Measurements from ENCODE around the gene DACH1. TPM values are rescaled to one million over a fixed set of nuclear protein-coding genes. Genes with fewer than 3 reads are reported as not detected.
A peak's percentile ranks its signal among the peaks of the same experiment; 100 is the strongest.

Gene DACH1
- total and polyA plus RNA-seq, 9 of the 15 experiments (the other 6 are each of a cell fraction or from before 2014, with no cell fraction given): 0.04 to 0.07 (median 0.04) TPM; not detected in 2

DNA sequence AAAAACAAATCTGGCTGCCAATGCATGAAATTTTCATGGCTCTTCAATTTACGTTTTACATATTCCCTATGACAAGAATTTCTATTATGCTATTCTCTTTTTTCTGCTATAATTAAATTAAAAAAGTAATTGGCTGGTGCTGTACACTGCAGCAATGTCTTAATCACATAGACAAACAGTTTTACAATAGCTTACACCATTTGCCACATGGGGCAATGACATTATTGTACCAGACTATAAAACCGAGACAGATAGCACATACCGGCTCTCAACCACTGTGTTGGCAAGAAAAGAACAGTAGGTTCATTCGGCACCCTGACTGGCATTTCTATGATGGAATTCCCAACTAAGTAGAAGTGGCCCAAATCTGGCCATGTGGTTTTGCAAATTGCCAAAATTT lies 67.7 kb downstream of the DACH1 start (continued):
- TF ChIP-seq RERE (CRISPR knock-in tag; IDR thresholded peaks at IDR 0.05; ENCODE audit: borderline replicate concordance): no peak
- no peak for TF ChIP-seq RBM34 (IDR thresholded peaks at IDR 0.05; ENCODE audit: borderline replicate concordance, insufficient read depth, low read length)
- TF ChIP-seq RCOR1 (IDR thresholded peaks at IDR 0.05; ENCODE audit: borderline replicate concordance in 1 of 2, low read depth in 2 of 2, low read length in 2 of 2): no peak
- no peak for TF ChIP-seq NR1H2 (CRISPR knock-in tag; IDR thresholded peaks at IDR 0.05)

DNA sequence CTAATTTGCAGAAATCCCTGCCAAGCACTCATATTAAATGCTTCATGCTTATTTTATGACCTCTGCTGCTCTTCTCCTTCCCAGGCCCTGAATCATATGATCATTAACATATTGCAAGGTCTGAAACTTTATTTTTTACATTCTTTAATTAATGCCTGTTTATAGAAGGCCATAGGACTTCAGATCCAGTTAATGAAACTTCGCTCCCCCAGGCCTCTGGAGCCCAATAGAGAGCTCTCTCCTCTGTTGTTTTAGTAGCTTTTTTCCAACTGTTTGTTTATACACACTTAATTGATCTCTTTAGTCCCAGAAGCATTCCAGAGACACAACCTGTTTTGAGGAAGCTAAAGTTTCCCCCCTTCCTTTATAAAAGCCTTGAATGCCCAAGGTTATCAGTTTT lies 68.3 kb downstream of the DACH1 start:
- no peak overlapping the region for H3K9ac ChIP-seq (ENCODE audit: insufficient read depth in 1 of 2, low read depth in 2 of 2, low read length in 2 of 2)
- intact Hi-C loops (cut with micrococcal nuclease): no loop called here
- H3K27me3 ChIP-seq (ENCODE audit: control insufficient read depth in 2 of 2, insufficient read depth in 2 of 2, low read length in 2 of 2): no peaks in the 10 kb centered on the region
- no peak overlapping the region for H2AFZ ChIP-seq (ENCODE audit: low read depth, low read length)
- in situ Hi-C loops (cut with MboI): no loop called here
- ChIA-PET POLR2A (no interaction called here), CTCF (ENCODE audit: low intra/inter-chr PET ratio) (no interaction called here)
- WGBS (ENCODE audit: insufficient coverage, low coverage, missing lambda C conversion rate): 17% methylated on average over 1 of the region's 1 CpG
- no peaks in the 10 kb centered on the region for H4K20me1 ChIP-seq (replicated peaks; ENCODE audit: control insufficient read depth, insufficient read depth, low read length)
- no peaks in the 10 kb centered on the region for H3K79me2 ChIP-seq (ENCODE audit: control insufficient read depth, insufficient read depth, low read length)
- ATAC-seq (no peak), DNase-seq (ENCODE audit: extremely low read depth in 1 of 4, low spot score in 3 of 4) (no peak), FAIRE-seq (no peak)
- no peak overlapping the region for H3K27ac ChIP-seq (ENCODE audit: extremely low read depth, low read depth, low read length)
- no peaks in the 10 kb centered on the region for H3K4me1 ChIP-seq (replicated peaks in 1 of 2; ENCODE audit: control insufficient read depth in 2 of 2, insufficient read depth in 2 of 2, low read length in 2 of 2)
- no peak overlapping the region for H3K4me3 ChIP-seq
- no TSS peak for BruUV-seq (replicated peaks)
- no peaks in the 10 kb centered on the region for H3K9me3 ChIP-seq (replicated peaks; ENCODE audit: control insufficient read depth, insufficient read depth, low read depth, low read length)
- TF ChIP-seq BRCA1 (IDR thresholded peaks at IDR 0.05) (peak; percentile 53; the same call in 1 of the 2 replicates), BRCA1 (CRISPR knock-in tag; IDR thresholded peaks at IDR 0.05) (no peak), EP300 (IDR thresholded peaks at IDR 0.05; ENCODE audit: low read length) (no peak)
- no peak overlapping the region for H3K4me2 ChIP-seq (ENCODE audit: insufficient read depth, low read length)
- H3K9me1 ChIP-seq (ENCODE audit: control insufficient read depth, insufficient read depth, low read length): no peaks in the 10 kb centered on the region
- no peaks in the 10 kb centered on the region for H3K36me3 ChIP-seq (ENCODE audit: control insufficient read depth, insufficient read depth, low read length)

Data from K562 (cell line).